IPS-18c (cell line): ENCODE data around the gene MAP6.

Experiments
- H3K4me3 ChIP-seq: 2 replicates; pipeline ENCODE4 v1.7.0; 2013; ENCODE audit warnings: low read depth, mild to moderate bottlenecking, low read length, moderate library complexity; ENCODE audit not compliant: insufficient read depth
- H3K9me3 ChIP-seq: one replicate; pipeline ENCODE4 v1.6.1; 2013; ENCODE audit warnings: mild to moderate bottlenecking, low read length, moderate library complexity; ENCODE audit not compliant: control insufficient read depth, insufficient read depth

The MAP6 gene

GRCh38 chr11:75566763-75567279, 102.0 kb downstream of the MAP6 start:
- no peak overlapping the region for H3K4me3 ChIP-seq
- peaks cover 2% of the 10 kb centered on the region for H3K9me3 ChIP-seq

- Histone ChIP-seq H3K4me3 (peak overlapping the region; percentile 17; the same call in 1 of the 2 replicates), H3K9me3 (peaks cover 2% of the 10 kb centered on the region)
Measured at GRCh38 chr11:75565916-75566762, 102.7 kb downstream of the MAP6 start.

DNA sequence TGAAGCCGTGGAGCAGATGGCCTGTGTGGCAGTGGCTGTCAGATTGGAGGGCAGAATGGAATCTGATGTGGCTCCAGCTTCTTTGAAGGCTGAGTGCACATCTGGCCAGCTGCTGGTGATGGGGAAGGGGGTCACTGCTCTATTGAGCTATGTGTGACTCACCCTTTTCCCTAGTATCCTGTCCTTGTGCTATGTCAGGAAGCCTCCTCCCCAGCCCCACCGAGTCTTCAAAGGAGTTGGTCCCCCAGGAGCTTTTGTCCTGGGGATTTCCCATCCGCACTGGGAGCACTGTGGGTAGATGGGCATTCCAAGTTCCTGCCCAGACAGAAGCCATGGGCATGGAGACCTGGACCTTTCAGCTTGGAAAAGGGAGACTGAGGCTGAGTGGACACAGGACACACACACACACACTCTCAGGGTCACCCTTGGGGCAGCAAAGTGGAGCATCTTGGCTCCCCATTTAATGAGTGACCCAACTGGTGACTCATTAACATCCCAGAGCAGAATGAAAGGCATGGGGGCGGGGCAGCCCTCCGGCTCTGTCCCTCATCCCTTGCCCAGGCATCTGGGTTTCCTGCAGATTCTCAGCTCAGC, 103.5 kb downstream of the MAP6 start:
- Histone ChIP-seq H3K4me3 (no peak overlapping the region), H3K9me3 (peaks cover 2% of the 10 kb centered on the region)

GRCh38 chr11:75563978-75564552, 104.8 kb downstream of the MAP6 start:
- peak overlapping the region; percentile 89 for H3K4me3 ChIP-seq

GRCh38 chr11:75563501-75563977, 105.3 kb downstream of the MAP6 start:
- Histone ChIP-seq H3K4me3 (peak overlapping the region; percentile 89), H3K9me3 (peaks cover 2% of the 10 kb centered on the region)

More at GRCh38 chr11:75563978-75564552, 104.8 kb downstream of the MAP6 start:
- peaks cover 2% of the 10 kb centered on the region for H3K9me3 ChIP-seq

GRCh38 chr11:75562836-75563484, 105.9 kb downstream of the MAP6 start:
- H3K4me3 ChIP-seq, result peak overlapping the region; percentile 89
- peaks cover 2% of the 10 kb centered on the region for H3K9me3 ChIP-seq

GRCh38 chr11:75562048-75562835, 106.6 kb downstream of the MAP6 start, which contains the start of gene SERPINH1:
SERPINH1 (plus strand) TSS chr11:75562253; CDS start chr11:75566350, 4,097 bp downstream.
- Histone ChIP-seq H3K9me3 (peaks cover 2% of the 10 kb centered on the region), H3K4me3 (peak within 1 kb of the TSS; percentile 89)

DNA sequence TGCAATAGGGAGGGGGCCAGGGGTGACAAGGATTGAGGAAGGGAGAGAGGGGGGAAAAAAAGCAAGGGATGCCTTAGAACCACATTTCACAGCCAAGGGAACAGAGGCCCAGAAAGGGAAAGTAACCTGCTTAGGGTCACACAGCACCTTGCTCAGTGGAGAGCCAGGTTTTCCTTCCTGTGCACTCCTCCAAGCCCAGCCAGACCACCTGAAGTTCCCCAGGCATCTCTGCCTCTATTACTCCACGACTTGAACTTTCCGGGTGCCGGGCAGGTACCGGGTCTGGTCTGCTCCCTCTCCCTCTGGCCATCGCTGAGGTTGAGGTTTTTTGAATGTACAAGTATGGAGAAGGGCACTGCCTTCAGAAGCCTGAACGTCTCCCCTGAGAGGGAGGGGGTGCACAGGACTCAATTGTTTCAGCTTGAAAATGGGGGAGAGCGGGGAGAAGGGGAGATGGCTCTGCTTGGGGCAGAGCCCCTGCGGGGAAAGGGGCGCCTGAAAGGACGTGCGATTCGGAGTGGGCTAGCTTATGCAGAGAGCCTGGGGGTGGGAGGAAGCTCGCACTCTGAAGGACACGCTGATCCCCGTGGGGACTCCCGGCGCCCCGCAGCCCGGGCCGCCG, 107.3 kb downstream of the MAP6 start:
- H3K9me3 ChIP-seq, result peaks cover 2% of the 10 kb centered on the region
- peak overlapping the region; percentile 89 for H3K4me3 ChIP-seq

DNA sequence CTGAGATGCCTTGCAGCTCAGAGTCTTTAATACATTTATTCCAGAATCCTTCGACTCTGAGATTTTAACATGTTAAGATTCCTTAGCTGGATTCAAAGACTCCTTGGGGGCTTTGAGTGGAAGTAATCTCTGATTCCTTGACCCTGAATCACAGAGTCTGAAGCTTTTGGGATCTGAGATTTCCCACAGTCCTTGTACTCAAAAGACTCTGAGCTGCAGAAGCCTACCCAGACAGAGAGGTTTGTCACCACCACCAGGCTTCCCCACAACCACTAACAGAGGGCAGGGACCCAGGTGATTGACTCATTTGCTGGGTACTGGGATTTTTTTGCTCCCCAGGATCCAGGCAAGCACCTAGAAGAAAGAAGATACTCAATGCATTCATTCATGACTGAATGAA, 108.2 kb downstream of the MAP6 start:
- Histone ChIP-seq H3K9me3 (peaks cover 2% of the 10 kb centered on the region), H3K4me3 (no peak overlapping the region)

- Histone ChIP-seq H3K9me3 (no peaks in the 10 kb centered on the region), H3K4me3 (no peak overlapping the region)
Measured at GRCh38 chr11:75558939-75559843, 109.6 kb downstream of the MAP6 start.

- H3K9me3 ChIP-seq, result no peaks in the 10 kb centered on the region
- H3K4me3 ChIP-seq, result no peak overlapping the region
Measured at GRCh38 chr11:75557666-75558494, 111.0 kb downstream of the MAP6 start.

GRCh38 chr11:75556275-75556674, 112.6 kb downstream of the MAP6 start:
- no peaks in the 10 kb centered on the region for H3K9me3 ChIP-seq
- H3K4me3 ChIP-seq, result no peak overlapping the region

- H3K9me3 ChIP-seq, result no peaks in the 10 kb centered on the region
- no peak overlapping the region for H3K4me3 ChIP-seq
Measured at GRCh38 chr11:75555079-75555811, 113.6 kb downstream of the MAP6 start.
